Mesenchymal stem cell (in vitro differentiated cells and primary cell): ENCODE data around the gene AKAP6.

Experiments
- DNase-seq: peaks from one replicate; pipeline ENCODE4 v3.0.0-alpha.2; 2013
- H2AFZ ChIP-seq: one replicate; pipeline ENCODE4 v1.6.1; 2013; ENCODE audit warnings: low read depth, mild to moderate bottlenecking, control low read depth, inconsistent platforms, low read length, moderate library complexity
- H2AK5ac ChIP-seq: 2 replicates; pipeline ENCODE4 v1.6.1; 2013; ENCODE audit warnings: low read length, moderate library complexity, mild to moderate bottlenecking, inconsistent platforms; ENCODE audit not compliant: severe bottlenecking
- H2BK120ac ChIP-seq: one replicate; pipeline ENCODE4 v1.6.1; 2013; ENCODE audit warnings: low read depth, mild to moderate bottlenecking, inconsistent platforms, low read length, moderate library complexity
- H2BK12ac ChIP-seq, 2 experiments: one replicate each; pipeline ENCODE4 v1.6.1; 2013; ENCODE audit warnings: inconsistent platforms in 2 of 2, low read length in 2 of 2, mild to moderate bottlenecking in 2 of 2, moderate library complexity in 2 of 2, control low read depth in 1 of 2
- H2BK15ac ChIP-seq: one replicate; pipeline ENCODE4 v1.6.1; 2013; ENCODE audit warnings: mild to moderate bottlenecking, low read depth, inconsistent platforms; ENCODE audit not compliant: poor library complexity, severe bottlenecking
- H2BK5ac ChIP-seq: 2 replicates; pipeline ENCODE4 v1.6.1; 2013; ENCODE audit warnings: low read depth, mild to moderate bottlenecking, low read length, control low read depth, inconsistent platforms; ENCODE audit not compliant: poor library complexity, severe bottlenecking
- H3K14ac ChIP-seq, 2 experiments: one replicate each; pipeline ENCODE4 v1.6.1; 2013; ENCODE audit warnings: inconsistent platforms in 2 of 2, low read length in 2 of 2, control low read depth in 1 of 2, mild to moderate bottlenecking in 1 of 2, moderate library complexity in 1 of 2
- H3K18ac ChIP-seq, 2 experiments: one replicate each; pipeline ENCODE4 v1.6.1; 2013; ENCODE audit warnings: inconsistent platforms in 2 of 2, low read length in 2 of 2, control low read depth in 1 of 2, low read depth in 1 of 2, mild to moderate bottlenecking in 1 of 2
- H3K23ac ChIP-seq, 2 experiments: one replicate each; pipeline ENCODE4 v1.6.1; 2013; ENCODE audit warnings: inconsistent platforms in 2 of 2, low read length in 2 of 2, mild to moderate bottlenecking in 2 of 2, moderate library complexity in 2 of 2, control low read depth in 1 of 2
- H3K27ac ChIP-seq: 2 replicates; pipeline ENCODE4 v1.5.1; 2013; ENCODE audit warnings: mild to moderate bottlenecking, moderate library complexity, low read length, control low read depth, inconsistent platforms; ENCODE audit not compliant: poor library complexity, severe bottlenecking
- H3K27me3 ChIP-seq, 2 experiments: 2 replicates each; pipeline versions ENCODE4 v1.6.1 to v1.7.0; 2013; ENCODE audit warnings: low read length in 2 of 2, mild to moderate bottlenecking in 2 of 2, moderate library complexity in 2 of 2, control low read depth in 1 of 2, inconsistent platforms in 1 of 2; ENCODE audit not compliant: control insufficient read depth in 1 of 2, insufficient read depth in 1 of 2
- H3K36me3 ChIP-seq, 2 experiments: 2 replicates each; pipeline versions ENCODE4 v1.6.1 to v1.7.0; 2013; ENCODE audit warnings: low read length in 2 of 2, control low read depth in 1 of 2, inconsistent platforms in 1 of 2, low read depth in 1 of 2, mild to moderate bottlenecking in 1 of 2; ENCODE audit not compliant: insufficient read depth in 2 of 2, control insufficient read depth in 1 of 2
- H3K4ac ChIP-seq, 2 experiments: one replicate each; pipeline ENCODE4 v1.6.1; 2013; ENCODE audit warnings: inconsistent platforms in 2 of 2, low read length in 2 of 2, mild to moderate bottlenecking in 2 of 2, moderate library complexity in 2 of 2, control low read depth in 1 of 2, low read depth in 1 of 2
- H3K4me1 ChIP-seq: 2 replicates; pipeline ENCODE4 v1.6.1; 2013; ENCODE audit warnings: low read depth, low read length, control low read depth; ENCODE audit not compliant: control insufficient read depth, insufficient read depth
- H3K4me2 ChIP-seq: 2 replicates; pipeline ENCODE4 v1.6.1; 2013; ENCODE audit warnings: low read length, mild to moderate bottlenecking, inconsistent platforms; ENCODE audit not compliant: poor library complexity, severe bottlenecking
- H3K4me3 ChIP-seq, 2 experiments: 2 replicates each; pipeline versions ENCODE4 v1.5.1 to v1.7.0; 2013; ENCODE audit warnings: low read length in 2 of 2, mild to moderate bottlenecking in 2 of 2, control low read depth in 1 of 2, low read depth in 1 of 2; ENCODE audit not compliant: insufficient read depth in 1 of 2
- H3K79me1 ChIP-seq: replicated peaks from 2 replicates; pipeline ENCODE4 v1.6.1; 2013; ENCODE audit warnings: mild to moderate bottlenecking, control low read depth, low read length, inconsistent platforms; ENCODE audit not compliant: poor library complexity, severe bottlenecking
- H3K9ac ChIP-seq: 2 replicates; pipeline ENCODE4 v1.7.0; 2013; ENCODE audit warnings: mild to moderate bottlenecking, low read length, moderate library complexity
- H3K9me3 ChIP-seq: 2 replicates; pipeline ENCODE4 v1.7.0; 2013; ENCODE audit warnings: mild to moderate bottlenecking, low read length; ENCODE audit not compliant: control insufficient read depth
- H4K8ac ChIP-seq: one replicate; pipeline ENCODE4 v1.6.1; 2013; ENCODE audit warnings: inconsistent platforms, mild to moderate bottlenecking, low read length, moderate library complexity
- H4K91ac ChIP-seq: one replicate; pipeline ENCODE4 v1.6.1; 2013; ENCODE audit warnings: mild to moderate bottlenecking, low read length, inconsistent platforms
- WGBS: methylation state at CpG from one replicate; pipeline ENCODE4 v1.1.7; 2013; ENCODE audit warnings: mixed read lengths; 5-methylcytosine and 5-hydroxymethylcytosine counted together

AKAP6 gene

GRCh38 chr14:32480337-32480736 lies 151.2 kb downstream of the AKAP6 start:
- H2AFZ ChIP-seq = no peak overlapping the region
- H2BK12ac ChIP-seq = no peak overlapping the region
- no peaks in the 10 kb centered on the region for H3K27me3 ChIP-seq
- H3K79me1 ChIP-seq = no peaks in the 10 kb centered on the region
- H2BK120ac ChIP-seq = no peak overlapping the region
- H3K4ac ChIP-seq = no peak overlapping the region
- H3K9me3 ChIP-seq = no peaks in the 10 kb centered on the region
- H3K27ac ChIP-seq = no peak overlapping the region
- H3K4me3 ChIP-seq = no peak overlapping the region
- H3K4me1 ChIP-seq = no peaks in the 10 kb centered on the region
- H2AK5ac ChIP-seq = no peak overlapping the region
- no peaks in the 10 kb centered on the region for H3K36me3 ChIP-seq
- no peak overlapping the region for H4K8ac ChIP-seq
- WGBS = 63% methylated on average over 1 of the region's 1 CpG
- H4K91ac ChIP-seq = no peak overlapping the region
- DNase-seq = no peak
- H2BK15ac ChIP-seq = no peak overlapping the region
- no peak overlapping the region for H2BK5ac ChIP-seq
- H3K14ac ChIP-seq = no peak overlapping the region
- no peak overlapping the region for H3K18ac ChIP-seq
- H3K9ac ChIP-seq = no peak overlapping the region
- no peak overlapping the region for H3K4me2 ChIP-seq
- no peak overlapping the region for H3K23ac ChIP-seq

GRCh38 chr14:32481707-32482106 lies 152.6 kb downstream of the AKAP6 start:
- no peak overlapping the region for H3K23ac ChIP-seq
- no peak for DNase-seq
- no peak overlapping the region for H3K14ac ChIP-seq
- no peak overlapping the region for H3K27ac ChIP-seq
- H2AK5ac ChIP-seq = no peak overlapping the region
- H3K9ac ChIP-seq = no peak overlapping the region
- H2AFZ ChIP-seq = no peak overlapping the region
- no peak overlapping the region for H3K4ac ChIP-seq
- WGBS = 45% methylated on average over 1 of the region's 1 CpG
- no peaks in the 10 kb centered on the region for H3K4me1 ChIP-seq
- no peaks in the 10 kb centered on the region for H3K27me3 ChIP-seq
- H2BK15ac ChIP-seq = no peak overlapping the region
- no peak overlapping the region for H2BK120ac ChIP-seq
- H2BK12ac ChIP-seq = no peak overlapping the region
- H2BK5ac ChIP-seq = no peak overlapping the region
- H3K4me3 ChIP-seq = no peak overlapping the region
- H3K36me3 ChIP-seq = no peaks in the 10 kb centered on the region
- no peak overlapping the region for H4K8ac ChIP-seq
- H3K18ac ChIP-seq = no peak overlapping the region
- no peaks in the 10 kb centered on the region for H3K79me1 ChIP-seq
- H3K9me3 ChIP-seq = no peaks in the 10 kb centered on the region
- H3K4me2 ChIP-seq = no peak overlapping the region
- H4K91ac ChIP-seq = no peak overlapping the region

DNA sequence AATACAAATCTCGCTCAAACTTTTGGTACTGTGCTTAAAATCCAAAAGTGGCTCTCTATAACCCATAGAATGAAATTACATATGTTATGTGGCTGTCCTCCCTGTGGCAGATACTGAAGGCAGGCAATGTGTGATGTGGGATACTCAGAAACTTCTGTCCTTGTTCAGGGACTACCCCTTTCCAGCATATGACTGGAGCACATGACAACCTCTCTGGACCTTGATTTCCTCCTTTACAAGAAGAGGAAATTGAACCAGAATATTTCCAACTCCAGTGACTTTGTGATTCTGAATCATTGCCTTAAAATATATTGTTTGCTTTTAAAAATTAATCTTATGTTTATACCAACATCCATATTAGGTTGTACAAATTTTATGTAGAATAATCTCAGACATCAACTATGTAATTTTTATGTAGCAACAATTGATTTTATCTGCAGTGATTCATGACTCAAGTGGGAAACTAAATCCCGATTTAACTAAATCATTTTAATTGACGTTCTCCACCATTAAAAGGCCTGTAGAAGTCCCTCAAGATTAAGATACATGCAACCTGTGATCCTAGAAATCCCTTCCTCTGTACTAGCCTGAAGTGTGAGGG lies 162.4 kb downstream of the AKAP6 start:
- WGBS = 82% methylated on average over 2 of the region's 3 CpGs
- no peak overlapping the region for H2BK15ac ChIP-seq
- no peak for DNase-seq
- H4K91ac ChIP-seq = no peak overlapping the region
- H3K4ac ChIP-seq = no peak overlapping the region
- no peak overlapping the region for H2AFZ ChIP-seq
- H4K8ac ChIP-seq = no peak overlapping the region
- no peak overlapping the region for H2BK12ac ChIP-seq
- H3K23ac ChIP-seq = no peak overlapping the region
- H3K14ac ChIP-seq = no peak overlapping the region
- H3K18ac ChIP-seq = no peak overlapping the region
- H3K4me2 ChIP-seq = no peak overlapping the region
- H3K4me1 ChIP-seq = no peaks in the 10 kb centered on the region
- H2BK120ac ChIP-seq = no peak overlapping the region
- no peaks in the 10 kb centered on the region for H3K36me3 ChIP-seq
- H3K9ac ChIP-seq = no peak overlapping the region
- H3K4me3 ChIP-seq = no peak overlapping the region
- peaks cover 0 to 16% of the 10 kb centered on the region in 2 experiments for H3K27me3 ChIP-seq
- no peak overlapping the region for H3K27ac ChIP-seq
- no peak overlapping the region for H2BK5ac ChIP-seq
- H2AK5ac ChIP-seq = no peak overlapping the region
- H3K79me1 ChIP-seq = no peaks in the 10 kb centered on the region
- no peaks in the 10 kb centered on the region for H3K9me3 ChIP-seq

DNA sequence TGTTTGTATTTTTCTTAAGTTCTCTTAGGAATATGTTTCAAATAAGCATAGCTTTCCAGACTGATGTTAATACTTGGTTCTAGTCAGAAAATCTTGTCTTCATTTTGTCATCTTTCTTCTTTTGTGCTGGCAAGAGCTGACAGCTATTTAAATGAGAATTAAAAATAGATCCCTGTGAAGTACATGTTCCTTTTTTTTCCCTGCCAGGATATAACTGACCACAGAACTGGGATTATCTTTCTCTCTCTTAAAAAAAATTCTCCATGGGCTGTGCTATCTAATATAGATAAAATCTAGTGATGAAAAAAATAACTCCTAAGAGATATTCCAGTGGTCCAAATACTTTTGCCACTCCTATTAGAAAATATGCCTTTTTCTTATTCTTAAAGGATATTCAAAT lies 163.4 kb downstream of the AKAP6 start:
- Histone ChIP-seq H3K14ac (no peak overlapping the region), H2BK5ac (no peak overlapping the region), H3K18ac (no peak overlapping the region), H3K23ac (no peak overlapping the region), H3K79me1 (no peaks in the 10 kb centered on the region), H2BK12ac (no peak overlapping the region), H3K27me3 (peaks cover 0 to 16% of the 10 kb centered on the region in 2 experiments), H3K27ac (no peak overlapping the region), H2AK5ac (no peak overlapping the region), H3K9me3 (no peaks in the 10 kb centered on the region), H3K36me3 (no peaks in the 10 kb centered on the region), H3K4me2 (no peak overlapping the region), H3K9ac (no peak overlapping the region), H3K4me3 (no peak overlapping the region), H2BK120ac (no peak overlapping the region), H4K91ac (no peak overlapping the region), H4K8ac (no peak overlapping the region), H3K4ac (no peak overlapping the region), H2BK15ac (no peak overlapping the region), H2AFZ (no peak overlapping the region), H3K4me1 (no peaks in the 10 kb centered on the region)
- DNase-seq = no peak
